NCI-H2107 (cell line): ENCODE measurements around the gene TENM4.
A peak's percentile ranks its signal among the peaks of the same experiment; 100 is the strongest.

Experiments
- DNase-seq: peaks from one replicate; lab custom pipeline; 2025; lab: John Stamatoyannopoulos, UW

The TENM4 gene

DNA sequence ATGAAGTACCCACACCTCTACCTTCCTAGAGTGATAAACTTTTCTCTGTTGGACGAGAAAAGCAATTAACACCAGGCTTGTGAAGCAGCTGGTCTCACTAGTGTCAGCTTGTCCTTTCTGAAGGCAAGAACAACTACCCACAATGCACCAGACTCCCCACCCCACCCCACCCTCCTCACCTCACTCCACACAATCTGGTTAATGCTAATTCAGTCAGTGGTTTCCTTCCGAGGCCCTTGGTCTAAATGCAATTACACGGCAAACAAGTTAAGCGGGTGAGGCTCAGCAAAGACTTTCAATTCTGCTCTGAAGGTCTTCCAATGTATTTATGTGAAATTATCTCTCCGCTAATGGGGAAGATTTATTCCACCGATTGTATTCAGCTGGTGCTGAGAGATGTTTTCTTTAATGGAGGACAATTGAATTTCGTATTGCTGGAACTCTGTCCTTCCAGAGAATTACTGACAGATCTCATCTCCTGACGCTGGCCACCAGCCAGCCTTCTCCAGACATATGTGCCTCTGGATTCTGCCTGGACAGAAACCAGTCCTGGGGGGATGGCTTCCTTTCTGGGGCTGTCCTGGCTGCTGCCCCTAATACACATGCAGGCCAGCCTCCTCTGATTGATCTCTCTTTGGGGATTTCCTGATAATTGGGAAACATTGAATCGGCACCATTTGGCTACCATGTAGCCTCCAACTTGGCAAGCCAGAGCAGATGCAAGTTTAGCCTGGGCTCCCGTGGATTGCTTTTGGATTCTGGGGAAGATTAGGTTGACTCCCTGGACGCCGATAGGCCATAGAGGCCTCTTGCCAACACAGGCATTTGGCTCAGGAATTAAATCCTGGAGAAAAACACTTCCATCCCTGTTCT lies 700.4 kb downstream of the TENM4 start:
- DNase-seq: no peak

DNA sequence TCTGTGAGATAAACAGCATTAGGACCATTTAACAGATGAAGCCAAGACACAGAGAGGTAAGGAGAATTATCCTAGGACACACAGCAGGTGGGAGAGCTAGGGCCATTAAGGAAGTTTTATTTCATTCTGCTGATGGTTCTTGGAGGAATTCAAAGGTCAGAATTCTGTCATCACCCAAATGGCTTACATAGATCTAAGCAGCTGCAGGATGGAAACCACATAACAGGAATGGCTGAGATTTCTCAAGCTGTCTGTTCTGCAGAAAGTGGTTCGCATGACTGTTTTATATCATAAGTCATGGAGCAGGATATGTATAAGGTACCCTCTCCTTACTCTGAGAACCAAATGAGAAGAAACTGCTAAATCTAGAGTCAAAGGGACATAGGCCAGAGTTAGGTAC lies 702.9 kb downstream of the TENM4 start:
- no peak for DNase-seq

DNA sequence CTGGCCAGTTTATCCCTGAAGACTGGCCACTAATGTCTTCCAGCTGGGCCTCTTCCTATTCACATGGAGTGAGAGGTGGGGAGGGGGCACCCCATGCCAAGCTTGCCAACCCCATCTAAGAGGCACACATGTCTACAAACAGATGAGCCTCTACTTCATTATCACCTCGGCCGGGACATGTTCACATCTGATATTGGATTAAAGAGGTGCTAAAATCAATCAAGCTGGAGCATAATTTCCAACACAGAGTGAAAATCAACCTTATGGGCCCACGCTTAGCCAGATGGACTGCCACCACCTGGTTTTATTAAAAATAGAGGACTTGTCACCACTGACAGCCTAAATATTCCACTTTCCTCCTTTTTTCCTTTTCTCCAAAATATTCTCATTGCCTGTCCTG lies 703.5 kb downstream of the TENM4 start:
- no peak for DNase-seq

DNA sequence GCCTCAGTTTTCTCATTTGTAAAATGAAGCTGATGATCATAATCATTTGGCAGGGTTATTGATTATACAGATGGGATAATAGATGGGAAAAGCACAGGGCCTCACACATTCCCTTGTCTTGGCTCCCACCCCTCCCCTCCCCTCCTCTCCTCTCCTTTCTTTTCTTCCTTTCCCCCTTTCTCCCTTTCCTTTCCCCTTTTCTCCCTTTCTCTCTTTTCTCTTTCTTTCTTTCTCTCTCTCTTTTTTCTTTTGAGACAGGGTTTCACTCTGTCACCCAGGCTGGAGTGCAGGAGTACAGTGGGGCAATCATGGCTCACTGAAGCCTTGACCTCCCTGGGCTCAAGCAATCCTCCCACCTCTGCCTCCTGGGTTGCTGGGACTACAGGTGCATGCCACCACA lies 705.1 kb downstream of the TENM4 start:
- DNase-seq: no peak

DNA sequence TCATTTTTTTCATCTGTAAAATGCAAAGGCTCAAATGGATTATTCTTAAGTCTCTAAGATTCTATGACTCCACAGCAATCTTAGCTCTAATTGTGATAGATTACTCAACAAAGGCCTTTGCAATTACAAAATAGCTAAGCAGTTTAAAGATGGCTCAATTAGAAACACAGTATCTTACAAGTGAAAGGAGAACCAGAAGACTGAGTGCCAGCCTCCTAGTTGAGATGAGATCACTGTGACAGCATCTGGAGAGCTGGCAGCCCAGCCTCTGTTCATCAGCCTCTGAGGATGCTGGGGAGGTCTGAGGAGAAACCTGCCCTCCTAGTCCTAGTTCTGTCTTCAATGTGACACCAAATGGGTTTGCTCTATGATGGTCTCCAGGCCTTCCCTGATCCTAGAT lies 707.8 kb downstream of the TENM4 start:
- DNase-seq: no peak

DNA sequence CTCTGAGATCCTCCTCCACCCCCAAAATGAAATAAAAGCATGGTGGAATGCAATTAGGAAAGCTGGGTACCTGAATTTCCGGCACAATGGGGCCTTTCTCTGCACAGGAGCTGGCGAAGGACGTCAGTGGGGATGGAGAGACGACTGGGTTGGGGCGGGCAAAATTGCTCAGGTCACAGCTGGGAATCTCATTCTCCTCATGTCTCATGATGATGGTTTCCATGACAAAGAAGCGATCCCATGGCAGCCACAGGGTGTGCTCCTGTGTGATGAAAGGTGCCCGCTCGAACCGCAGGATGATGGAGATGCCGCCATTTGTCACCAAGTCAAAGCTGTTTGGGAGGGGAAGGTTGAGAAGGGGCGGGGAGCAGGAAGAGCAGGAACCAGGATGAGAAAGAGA lies 708.6 kb downstream of the TENM4 start:
- no peak for DNase-seq

DNA sequence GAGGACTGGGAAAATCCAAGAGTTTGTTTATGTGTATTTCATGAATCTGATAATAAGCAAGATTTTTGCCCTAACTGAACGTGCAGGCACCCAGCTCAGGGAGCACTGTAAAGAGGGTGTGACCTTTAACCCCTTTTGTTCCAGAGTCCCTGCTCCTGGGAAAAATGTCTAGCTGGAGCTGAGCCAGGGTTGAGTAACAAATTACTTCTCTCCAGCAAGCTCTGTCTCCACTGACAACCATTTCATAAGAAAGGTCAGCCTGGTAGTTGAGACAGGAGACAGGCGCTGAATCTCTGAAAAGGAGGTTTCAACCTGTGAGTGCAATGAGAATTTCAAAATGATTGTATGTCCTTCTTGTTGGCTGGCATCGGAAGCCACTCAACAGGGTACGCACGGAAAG lies 709.8 kb downstream of the TENM4 start:
- no peak for DNase-seq

DNA sequence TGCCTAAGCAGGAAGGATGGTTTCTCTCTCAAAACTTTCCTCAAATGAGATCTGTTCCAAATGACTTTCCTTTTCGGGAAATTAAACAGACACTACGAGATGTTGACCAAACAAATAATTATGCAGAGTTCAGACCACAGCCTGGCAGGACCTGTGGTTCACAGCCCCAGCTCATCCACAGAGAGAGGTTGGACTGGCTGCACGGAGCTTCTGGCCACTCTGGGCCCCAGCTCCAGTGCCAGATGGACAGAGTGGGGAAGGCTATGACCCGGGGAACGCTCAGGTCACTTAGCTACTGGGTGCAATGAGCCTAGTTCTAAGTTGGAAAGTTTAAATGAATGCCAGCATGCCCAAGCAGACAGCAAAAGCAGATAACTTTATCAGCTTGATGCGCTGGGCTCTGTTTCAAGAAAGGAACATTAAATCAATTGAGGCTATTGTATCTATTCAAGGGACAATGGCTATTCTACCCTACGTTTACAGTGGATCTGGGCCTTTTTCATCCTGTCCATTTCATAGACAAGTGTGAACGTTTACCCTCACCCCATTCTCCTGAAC lies 710.5 kb downstream of the TENM4 start:
- no peak for DNase-seq

DNA sequence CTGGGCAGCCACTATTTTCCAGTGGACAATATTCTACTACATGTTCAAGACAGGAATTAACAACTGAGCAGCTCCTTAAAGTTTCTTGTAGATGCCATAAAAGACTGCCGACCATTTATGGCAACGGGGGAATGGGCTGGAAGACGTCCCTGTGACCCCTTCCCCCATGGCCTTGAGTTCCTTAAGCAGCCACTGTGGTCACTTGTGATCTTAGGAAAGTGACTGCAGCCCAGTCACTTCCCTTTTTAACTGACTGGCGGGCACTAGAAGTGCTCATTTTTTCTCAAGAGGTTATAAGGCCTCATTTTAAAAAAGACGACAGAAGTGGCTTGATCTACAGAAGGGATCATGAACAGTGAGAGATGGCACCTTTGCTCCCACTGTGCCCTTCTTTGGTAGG lies 713.0 kb downstream of the TENM4 start:
- DNase-seq: no peak

DNA sequence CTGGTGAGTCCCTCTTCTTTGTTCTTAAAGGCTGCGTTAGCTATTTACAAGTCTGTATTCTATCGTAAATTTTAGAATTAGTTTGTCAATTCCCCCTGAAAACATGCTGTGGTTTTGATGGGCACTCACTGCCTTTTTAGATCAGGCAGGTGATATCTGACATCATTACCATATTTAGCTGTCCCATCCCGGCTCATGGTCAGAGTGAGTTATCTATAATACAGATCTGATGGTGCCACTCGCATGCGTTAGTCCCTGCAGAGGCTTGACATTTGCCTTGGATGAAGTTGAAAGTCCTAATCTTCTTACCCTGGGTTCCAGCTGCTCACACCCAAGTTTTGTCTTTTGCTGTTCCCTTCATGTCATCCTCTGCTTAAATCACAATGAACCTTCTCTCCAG lies 715.6 kb downstream of the TENM4 start:
- DNase-seq: no peak

DNA sequence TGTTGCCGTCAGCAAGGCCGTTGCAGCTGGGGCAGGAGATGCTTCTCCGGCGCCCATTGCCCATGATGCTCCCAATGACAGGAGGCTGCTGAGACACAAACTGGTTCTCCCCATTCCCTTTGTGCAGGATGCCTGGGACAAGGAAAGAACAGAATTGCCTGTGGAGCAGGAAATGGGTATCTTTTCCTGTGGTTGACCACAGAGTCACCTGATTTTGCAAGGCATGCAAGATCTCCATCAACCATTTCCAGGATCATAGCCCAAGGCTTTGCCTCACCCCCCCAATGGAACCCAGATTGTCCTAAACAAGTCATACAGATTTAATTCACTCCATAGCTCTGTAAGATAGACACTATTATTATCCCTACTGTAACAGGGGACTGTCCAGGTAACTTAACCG lies 718.0 kb downstream of the TENM4 start:
- DNase-seq: no peak

DNA sequence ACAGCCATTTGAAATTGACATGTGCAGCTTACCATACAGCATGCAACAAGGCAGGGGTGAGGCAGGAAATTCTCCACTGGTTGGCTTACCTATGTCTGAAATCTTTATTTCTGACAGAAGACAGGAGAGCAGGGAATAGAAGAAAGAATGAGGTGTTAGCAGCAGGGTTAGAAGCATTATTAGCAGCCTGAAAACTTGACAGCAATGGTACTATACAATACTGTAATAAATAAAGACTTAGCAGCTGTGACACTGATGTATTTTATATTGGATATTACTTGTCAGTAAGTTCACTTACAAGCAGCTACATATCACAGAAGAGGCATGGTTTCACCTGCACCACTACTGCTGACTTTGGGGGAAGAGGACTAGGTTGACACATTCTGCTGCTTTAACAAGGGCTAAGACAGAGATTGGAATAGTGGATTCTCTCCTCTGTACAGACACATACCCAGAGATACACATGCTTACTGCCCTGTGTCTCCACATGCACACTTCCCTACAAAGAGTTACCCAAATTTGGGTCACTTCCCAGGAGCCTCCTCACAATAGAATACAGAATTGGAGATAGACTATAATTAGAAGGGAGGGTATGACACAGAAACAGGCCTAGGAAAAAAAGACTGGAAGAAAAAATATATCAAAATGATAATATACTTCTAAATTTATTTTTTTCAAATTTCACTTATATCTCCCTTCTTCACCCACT lies 720.4 kb downstream of the TENM4 start:
- no peak for DNase-seq

DNA sequence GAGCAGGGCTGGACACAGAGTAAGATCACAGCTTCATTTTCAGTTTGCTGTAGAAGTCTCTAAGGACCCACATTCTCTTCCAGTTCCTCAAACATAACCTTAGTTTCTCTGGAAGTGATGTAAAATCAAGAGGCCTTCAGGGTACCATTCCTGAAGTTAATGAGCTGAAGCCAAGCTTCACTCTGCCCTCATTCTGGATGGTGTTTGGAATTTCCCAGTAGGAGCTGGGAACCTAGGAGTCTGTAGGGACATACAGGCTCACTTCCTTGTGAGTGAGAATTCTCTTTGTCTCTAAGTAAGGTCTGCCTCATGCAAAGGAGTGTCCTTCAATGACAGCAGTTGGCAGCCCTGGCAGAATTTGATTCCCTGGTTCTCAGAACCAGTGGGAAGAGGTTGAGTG lies 723.8 kb downstream of the TENM4 start:
- no peak for DNase-seq

DNA sequence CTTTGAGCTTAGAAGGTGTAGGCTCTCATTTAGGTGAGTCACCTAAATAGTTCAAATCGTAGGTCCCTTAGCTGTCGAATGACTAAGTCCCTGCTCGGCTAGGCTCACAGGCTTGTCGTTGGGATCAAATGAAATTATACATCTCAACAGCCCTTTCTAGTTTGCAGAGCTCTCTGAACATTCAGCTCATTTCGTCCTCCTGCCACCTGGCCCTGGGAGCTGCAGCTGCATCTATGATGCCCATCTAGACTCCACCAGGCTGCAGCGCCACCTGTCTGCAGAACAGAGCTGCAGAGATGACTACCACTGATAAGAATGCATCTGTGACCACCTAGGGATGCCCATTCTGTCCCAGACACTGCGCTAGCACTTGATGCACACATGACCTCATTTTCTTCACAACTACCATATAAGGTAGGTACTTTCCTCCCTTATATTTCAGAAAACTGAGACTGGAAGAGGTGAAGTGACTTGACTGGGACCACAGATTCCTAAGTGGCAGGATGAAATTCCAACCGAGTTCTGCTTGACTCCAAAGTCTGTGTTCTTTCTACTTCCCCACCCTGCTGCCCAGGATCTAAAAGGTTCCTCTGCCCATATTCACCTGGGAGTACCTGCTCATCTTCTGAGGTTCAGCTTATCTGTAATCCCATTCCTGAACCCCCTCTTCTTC lies 725.1 kb downstream of the TENM4 start:
- DNase-seq: peak; percentile 59

DNA sequence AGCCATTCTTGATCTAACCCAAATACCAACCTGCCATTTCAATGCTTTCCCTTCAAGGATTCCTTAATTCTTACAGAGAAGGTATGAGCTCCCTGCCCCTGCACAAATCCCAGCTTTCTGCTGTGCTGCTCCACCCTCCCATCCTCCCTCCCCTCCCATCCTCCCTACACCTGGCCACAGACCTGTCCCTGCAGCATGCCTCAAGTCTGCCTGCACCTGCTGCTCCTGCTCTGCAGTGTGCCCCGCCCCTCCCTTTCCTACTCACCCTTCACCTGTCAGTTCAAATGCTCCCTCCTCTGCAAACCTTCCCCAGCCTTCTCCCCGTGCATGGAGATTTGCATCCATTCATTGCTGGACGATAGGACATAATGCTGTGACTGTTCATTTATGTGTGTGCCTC lies 726.3 kb downstream of the TENM4 start:
- DNase-seq: peak; percentile 21

DNA sequence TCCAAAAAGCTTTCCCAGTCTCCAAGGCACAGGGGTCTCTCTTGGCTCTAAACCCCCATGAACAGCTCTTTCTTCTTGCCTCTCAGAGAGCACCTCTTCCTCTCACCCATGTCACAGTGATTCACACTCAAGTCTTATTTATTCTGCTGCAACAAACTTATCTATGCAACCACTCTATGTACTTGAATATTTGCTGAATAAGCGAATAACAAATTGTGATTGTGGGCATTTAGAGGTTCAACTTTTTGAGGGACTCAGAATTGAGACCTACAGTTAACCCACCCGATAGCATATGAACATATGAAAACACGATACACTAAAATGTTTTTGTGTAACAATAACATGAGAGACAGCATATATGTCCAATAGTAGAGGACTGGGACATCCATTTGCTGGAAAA lies 729.1 kb downstream of the TENM4 start:
- no peak for DNase-seq

DNA sequence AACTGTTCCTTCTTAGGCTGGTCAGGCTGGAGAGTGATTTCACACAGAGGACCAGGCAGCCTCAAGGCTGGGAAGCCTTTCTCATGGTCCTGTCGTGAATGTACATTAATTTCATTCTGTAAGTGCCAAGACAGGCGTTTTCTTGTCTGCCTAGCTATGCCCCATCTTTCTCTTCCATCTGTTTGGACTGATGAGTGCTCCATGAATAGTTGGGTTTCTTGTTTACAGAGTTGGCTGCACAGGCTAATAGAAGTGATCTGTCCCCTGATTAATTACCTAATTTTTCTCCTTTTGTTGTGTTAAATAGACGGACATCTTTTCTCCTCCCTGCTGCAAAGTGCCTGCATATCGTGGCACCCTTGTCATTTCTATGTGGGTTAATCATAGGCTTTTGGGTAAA lies 730.4 kb downstream of the TENM4 start:
- DNase-seq: no peak

DNA sequence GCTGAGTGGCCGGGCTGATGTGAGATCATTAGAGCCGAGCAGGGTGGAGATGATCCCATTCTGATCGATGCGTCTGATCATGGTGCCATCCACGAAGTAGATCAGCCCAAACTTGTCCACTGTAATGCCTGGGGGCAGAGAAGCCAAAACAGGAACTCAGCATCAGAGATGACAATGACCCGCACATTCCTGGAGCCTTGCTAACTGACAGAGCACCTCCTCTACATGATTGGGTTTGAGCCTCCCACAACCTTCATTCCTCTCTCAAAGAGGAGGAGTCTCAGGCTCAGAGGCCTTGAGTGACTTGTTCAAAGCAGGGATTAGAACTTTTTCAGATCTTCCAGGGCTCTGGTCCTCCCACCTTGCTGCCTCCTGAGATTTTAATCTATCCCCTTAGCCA lies 732.4 kb downstream of the TENM4 start:
- no peak for DNase-seq

DNA sequence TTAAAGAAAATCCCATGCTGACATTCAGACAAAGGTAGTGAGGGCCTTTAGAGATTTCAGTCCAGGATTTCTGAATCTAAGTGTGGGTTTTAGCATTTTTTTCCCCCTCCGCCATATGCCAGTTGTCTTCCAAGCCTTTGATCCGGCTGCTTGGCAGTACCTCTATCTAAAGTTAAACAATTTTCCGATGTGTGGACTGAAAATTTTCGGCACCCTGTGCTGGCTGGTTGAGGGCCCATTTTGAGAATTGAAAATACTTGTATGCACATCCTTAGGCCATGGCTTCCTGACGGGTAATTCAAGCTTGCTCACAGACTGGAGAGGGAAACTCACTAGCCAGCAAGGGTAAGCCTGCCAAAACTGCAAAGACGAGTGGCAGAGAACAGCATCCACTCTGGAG lies 734.3 kb downstream of the TENM4 start:
- no peak for DNase-seq

DNA sequence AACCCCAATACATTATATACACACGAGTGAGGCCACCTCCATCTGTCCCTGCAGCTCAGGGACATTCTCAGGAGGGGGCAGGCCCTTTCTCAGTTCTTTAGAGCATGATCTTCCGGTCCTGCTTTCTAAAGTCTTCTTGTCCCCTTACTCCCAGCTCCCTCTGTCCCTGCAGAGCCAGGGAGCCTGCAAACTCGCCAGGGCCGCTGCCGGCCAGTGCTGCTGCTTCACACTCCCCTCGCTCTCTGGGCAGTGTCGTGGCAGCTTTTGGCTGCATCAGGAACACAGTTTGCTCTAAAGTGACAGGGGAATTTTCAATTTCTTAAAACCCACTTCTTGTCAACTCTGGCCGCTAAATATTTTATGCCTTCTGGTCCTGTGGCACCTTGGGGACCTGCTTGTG lies 736.0 kb downstream of the TENM4 start:
- no peak for DNase-seq

DNA sequence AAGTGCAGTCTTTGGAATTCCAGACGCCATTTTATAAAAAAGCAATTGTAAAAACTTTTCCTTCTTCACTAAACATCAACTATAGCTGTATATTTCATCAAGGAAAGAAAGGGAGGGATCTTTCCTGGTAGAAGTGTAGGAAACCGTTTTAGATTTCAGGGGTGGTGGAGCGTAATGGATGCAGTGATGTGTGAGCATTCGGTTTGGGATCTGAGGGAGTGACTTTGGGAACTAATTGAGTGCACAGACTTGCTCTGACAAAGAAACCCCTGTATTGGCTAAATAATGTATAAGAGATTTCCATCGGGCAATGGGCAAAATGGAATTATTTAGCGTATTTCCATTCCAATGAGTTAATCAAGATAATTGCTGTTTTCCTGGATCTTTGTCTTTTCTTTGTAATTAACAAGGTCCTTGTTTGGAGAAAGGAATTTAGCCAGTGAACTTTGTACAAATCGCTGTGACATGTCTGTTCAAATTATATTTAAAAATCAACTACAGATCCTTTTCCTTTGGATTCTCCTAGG lies 741.2 kb downstream of the TENM4 start:
- DNase-seq: no peak

DNA sequence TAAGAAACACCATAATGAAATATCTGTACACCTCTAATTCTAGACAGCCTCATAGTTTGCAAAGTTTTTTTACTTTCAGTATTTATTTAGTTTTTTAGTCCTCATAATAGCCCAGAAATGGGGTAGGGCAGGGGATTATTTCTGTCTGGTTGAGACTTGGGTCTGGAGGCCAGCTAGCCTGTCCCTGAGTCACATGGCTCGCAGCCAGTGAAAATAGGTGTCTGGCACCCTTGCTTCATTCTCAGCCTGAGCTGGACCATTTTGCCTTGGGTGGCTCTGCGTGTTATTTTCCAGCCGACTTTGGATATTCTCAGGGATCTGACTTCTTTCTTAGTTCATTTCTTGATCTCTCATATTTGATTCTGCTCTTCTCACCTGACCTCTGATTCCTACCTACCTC lies 742.2 kb downstream of the TENM4 start:
- DNase-seq: no peak

DNA sequence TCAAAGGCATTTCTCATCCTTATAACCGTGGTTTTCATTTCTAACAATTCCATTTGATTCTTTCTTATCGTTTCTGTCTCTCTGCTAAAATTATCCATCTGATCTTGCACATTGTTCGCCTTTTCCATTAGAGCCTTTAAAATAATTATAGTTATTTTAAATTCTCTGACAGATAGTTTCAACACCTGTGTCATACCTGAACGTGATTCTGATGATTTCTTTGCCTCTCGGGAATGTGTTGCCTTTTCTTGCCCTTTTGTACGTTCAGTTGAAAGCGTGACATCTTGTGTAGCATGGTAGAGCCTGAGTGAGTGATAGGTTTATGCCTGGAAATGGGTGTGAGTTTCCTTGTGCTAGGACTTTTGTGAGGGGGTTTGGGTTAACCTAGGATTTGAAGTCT lies 744.7 kb downstream of the TENM4 start:
- no peak for DNase-seq
